H1 (cell line): ENCODE measurements around the gene ELAPOR1.

Source experiments
- POLR2AphosphoS5 ChIP-seq: IDR thresholded peaks from 2 replicates; pipeline ENCODE4 v1.6.1; 2011; ENCODE audit warnings: low read depth, low read length
- RAD21 ChIP-seq, 2 experiments: IDR thresholded peaks in 1 of 2; conservative IDR thresholded peaks in 1 of 2; 2 replicates each; pipeline ENCODE4 v1.6.1; 2011; ENCODE audit warnings: low read depth in 2 of 2, low read length in 2 of 2, improper control_type of control experiment in 1 of 2, inconsistent platforms in 1 of 2, mild to moderate bottlenecking in 1 of 2, moderate library complexity in 1 of 2
- TF ChIP-seq, protein P1 (sequence below), 3 experiments: IDR thresholded peaks; 1 replicate in 2 of 3; 2 replicates in 1 of 3; pipeline versions ENCODE4 v1.5.1 to v1.6.1; 2011; ENCODE audit warnings: low read length in 3 of 3, mild to moderate bottlenecking in 3 of 3, inconsistent platforms in 2 of 3, low read depth in 1 of 3, moderate library complexity in 1 of 3; ENCODE audit not compliant: insufficient read depth in 1 of 3; ENCODE audit errors: control extremely low read depth in 1 of 3

GRCh38 chr1:109118089-109118488 lies 4.2 kb downstream of the ELAPOR1 start:
- TF ChIP-seq POLR2AphosphoS5 (no peak), RAD21 (IDR thresholded peaks at IDR 0.05 in 1 of 2, conservative IDR thresholded peaks at IDR 0.05 in 1 of 2; ENCODE audit: low read depth in 2 of 2, low read length in 2 of 2) (no peak)
- TF ChIP-seq, protein P1, sequence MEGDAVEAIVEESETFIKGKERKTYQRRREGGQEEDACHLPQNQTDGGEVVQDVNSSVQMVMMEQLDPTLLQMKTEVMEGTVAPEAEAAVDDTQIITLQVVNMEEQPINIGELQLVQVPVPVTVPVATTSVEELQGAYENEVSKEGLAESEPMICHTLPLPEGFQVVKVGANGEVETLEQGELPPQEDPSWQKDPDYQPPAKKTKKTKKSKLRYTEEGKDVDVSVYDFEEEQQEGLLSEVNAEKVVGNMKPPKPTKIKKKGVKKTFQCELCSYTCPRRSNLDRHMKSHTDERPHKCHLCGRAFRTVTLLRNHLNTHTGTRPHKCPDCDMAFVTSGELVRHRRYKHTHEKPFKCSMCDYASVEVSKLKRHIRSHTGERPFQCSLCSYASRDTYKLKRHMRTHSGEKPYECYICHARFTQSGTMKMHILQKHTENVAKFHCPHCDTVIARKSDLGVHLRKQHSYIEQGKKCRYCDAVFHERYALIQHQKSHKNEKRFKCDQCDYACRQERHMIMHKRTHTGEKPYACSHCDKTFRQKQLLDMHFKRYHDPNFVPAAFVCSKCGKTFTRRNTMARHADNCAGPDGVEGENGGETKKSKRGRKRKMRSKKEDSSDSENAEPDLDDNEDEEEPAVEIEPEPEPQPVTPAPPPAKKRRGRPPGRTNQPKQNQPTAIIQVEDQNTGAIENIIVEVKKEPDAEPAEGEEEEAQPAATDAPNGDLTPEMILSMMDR (IDR thresholded peaks at IDR 0.05; ENCODE audit: control extremely low read depth in 1 of 3, insufficient read depth in 1 of 3, low read depth in 1 of 3, low read length in 3 of 3), result no peak
